ENCODE results near the gene SPINT4.
"Not testable (repeated sequence)": the region's sequence is repeated elsewhere in the genome, so short reads cannot be mapped to it uniquely, and the experiment has no call there.

SPINT4 gene
- total RNA-seq = 0 reads per million in 2 experiments

- DNase-seq (ENCODE audit: low read depth) = no peak
Observed at GRCh38 chr20:45722047-45722446, at the start of gene SPINT4. SPINT4 (plus strand) TSS chr20:45722347; CDS start chr20:45722368, 21 bp downstream.

GRCh38 chr20:45672765-45673164 is 49.4 kb upstream of the SPINT4 start:
- no peak for DNase-seq (ENCODE audit: low read depth)

GRCh38 chr20:45679650-45680049 is 42.5 kb upstream of the SPINT4 start:
- no peak for DNase-seq (ENCODE audit: low read depth)

DNA sequence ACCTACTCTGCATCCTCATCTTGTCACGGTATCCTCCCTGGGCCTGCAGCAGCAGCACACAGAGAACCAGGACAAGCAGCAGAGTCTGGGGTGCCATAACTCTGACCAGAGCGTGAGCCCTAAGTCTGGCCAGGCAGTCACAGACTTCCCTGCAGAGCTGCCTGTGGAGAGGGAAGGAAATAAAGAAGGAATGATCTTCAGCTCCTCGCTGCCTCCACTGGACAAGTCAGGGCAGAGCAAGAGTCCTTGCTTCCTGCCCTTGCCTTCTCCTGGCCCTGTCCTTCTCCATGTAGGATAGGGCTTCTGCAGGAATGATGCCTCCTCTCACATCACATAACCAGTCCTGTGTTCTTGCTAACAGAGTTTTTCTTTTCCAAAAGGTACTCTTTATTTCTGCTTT is 36.3 kb upstream of the SPINT4 start:
- no peak for DNase-seq (ENCODE audit: low read depth)

- DNase-seq (ENCODE audit: low read depth) = not testable (repeated sequence)
Observed at GRCh38 chr20:45693346-45693745, 28.8 kb upstream of the SPINT4 start.

GRCh38 chr20:45695496-45695895 is 26.7 kb upstream of the SPINT4 start:
- DNase-seq (ENCODE audit: low read depth) = no peak

GRCh38 chr20:45701104-45701503 is 21.0 kb upstream of the SPINT4 start:
- DNase-seq (ENCODE audit: low read depth) = no peak

DNA sequence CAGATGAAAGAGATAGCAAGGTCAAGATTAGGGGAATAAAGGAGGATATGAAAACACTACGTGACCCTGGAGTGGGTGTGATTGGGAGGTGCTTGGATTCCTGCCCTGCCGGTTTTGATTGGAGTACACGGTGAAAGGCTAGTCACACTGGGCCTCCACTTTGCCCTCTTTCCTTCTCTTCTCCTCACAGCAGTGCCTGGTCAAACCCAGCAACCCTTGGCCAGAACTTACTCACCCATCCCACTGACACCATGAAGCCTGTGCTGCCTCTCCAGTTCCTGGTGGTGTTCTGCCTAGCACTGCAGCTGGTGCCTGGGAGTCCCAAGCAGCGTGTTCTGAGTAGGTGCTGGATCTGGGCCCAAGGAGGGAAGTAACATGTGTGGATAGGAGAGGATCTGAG is 20.3 kb upstream of the SPINT4 start, which contains the start of gene WFDC13:
Gene WFDC13, plus strand, starts transcription at position 166 of the 400 bp plus-strand sequence. Its CDS starts 86 bp downstream, at position 252.
- no peak for DNase-seq (ENCODE audit: low read depth)

DNA sequence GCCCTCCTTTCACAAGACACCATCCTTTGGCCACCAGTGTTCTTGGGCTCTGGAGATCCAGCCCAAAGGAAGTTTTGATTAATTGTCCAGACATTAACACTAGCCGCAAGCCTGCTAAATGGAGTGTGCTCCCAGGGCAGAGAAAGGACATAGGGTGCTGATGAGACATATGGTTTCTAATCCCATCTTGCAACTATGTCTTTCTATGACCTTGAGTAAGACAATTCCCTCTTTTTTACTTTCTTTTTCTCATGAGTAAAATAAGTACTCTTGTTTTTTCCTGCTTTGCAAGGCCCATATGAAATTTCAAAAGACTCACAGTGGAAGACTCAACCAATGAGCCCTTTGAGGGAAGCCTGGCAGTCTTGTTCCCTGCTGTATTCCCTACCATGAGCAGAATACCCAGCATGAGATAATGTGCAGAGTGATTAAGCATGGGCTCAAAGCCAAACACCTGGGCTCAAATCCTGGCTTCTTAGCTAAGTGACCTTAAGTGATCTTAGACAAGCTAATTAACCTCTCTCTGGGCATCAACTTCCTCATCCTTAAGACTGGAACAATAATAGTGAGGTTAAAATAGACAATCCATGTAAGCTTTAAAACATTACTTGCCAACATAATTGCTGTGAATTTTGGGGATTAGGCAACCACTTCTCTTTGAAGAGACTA is 17.0 kb upstream of the SPINT4 start, which contains the start of gene WFDC10B:
Gene WFDC10B, minus strand, starts transcription at position 51 of the 669 bp plus-strand sequence. CDS start 19,027 bp downstream, outside the sequence.
- DNase-seq (ENCODE audit: low read depth) = no peak

DNA sequence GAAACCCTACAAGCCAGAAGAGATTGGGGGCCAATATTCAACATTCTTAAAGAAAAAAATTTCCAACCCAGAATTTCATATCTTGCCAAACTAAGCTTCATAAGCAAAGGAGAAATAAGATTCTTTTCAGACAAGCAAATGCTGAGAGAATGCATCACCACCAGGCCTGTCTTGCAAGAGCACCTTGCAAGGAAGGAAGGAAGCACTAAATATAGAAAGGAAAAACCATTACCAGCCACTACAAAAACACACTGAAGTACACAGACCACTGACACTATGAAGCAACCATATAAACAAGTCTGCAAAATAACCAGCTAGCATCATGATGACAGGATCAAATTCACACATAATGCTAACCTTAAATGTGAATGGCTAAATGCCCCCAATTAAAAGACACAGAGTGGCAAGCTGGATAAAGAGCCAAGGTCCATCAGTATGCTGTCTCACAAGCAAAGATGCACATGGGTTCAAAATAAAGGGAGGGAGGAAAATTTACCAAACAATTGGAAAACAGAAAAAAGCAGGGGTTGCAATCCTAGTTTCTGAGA is 5.9 kb upstream of the SPINT4 start:
- not testable (repeated sequence) for DNase-seq (ENCODE audit: low read depth)

- no peak for DNase-seq (ENCODE audit: low read depth)
Observed at GRCh38 chr20:45725134-45725533, 3.0 kb downstream of the SPINT4 start.

GRCh38 chr20:45727044-45727443 is 4.9 kb downstream of the SPINT4 start:
- DNase-seq (ENCODE audit: low read depth) = no peak

GRCh38 chr20:45732199-45732598 is 10.1 kb downstream of the SPINT4 start:
- DNase-seq (ENCODE audit: low read depth) = no peak

- no peak for DNase-seq (ENCODE audit: low read depth)
Observed at GRCh38 chr20:45735552-45735951, 13.4 kb downstream of the SPINT4 start.

GRCh38 chr20:45735988-45736387 is 13.8 kb downstream of the SPINT4 start:
- DNase-seq (ENCODE audit: low read depth) = no peak

DNA sequence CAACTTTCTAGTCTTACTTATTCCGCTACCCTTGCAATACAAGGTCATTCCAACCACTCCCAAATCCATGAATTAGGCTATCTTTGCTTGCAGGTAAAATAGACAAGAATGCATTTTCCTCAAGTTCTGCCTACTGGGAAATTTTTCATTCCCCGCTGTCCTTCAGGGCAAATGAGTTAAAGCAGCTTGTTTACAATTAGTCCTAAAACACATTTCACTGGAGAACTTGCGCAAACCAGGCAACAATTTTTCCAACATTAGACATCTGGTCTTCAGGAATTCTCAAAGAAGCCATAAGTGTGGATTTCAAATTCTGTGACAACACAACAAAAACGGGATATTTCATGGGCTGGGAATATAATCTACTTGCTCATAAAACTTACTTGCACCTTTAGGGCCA is 20.4 kb downstream of the SPINT4 start:
- no peak for DNase-seq (ENCODE audit: low read depth)

GRCh38 chr20:45745015-45745414 is 22.9 kb downstream of the SPINT4 start:
- no peak for DNase-seq (ENCODE audit: low read depth)

DNA sequence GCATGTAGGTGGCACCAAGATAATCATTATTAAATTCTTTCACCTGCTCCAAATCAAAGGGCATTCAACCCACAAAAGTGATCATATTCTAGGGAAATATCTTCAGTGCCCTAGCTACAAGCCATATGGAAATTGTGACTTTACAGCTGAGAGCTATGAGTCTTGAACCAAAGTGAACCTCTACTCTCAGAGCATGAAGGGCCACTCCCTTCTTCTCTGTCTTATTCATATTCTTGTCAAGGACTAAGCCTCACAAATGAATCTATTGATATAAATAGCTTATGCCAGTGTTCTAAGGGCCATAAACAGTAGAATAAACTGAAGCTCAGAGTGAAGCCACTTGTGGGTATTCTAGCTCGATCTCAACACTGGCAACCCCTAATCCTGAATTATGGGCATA is 29.6 kb downstream of the SPINT4 start:
- no peak for DNase-seq (ENCODE audit: low read depth)

GRCh38 chr20:45752746-45753145 is 30.6 kb downstream of the SPINT4 start:
- no peak for DNase-seq (ENCODE audit: low read depth)

DNA sequence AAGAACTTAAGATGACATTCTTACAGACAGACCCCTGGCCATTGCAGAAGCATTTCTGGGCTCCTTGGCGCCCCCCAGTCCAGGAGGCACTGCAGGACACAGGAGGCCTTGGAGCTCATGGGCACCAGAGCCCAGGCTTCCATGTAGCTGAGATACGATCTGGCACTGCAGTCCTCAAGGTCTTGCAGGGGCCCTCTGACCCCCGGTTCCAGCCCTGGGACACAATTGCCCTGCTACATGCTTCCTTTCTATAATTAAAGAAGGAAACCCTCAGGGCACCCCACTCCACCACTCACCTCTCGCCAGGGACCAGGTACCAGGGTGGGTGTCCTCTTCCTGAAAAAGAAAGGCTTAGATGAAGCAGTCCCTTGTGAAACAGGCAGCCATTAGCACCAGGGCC is 35.9 kb downstream of the SPINT4 start:
- no peak for DNase-seq (ENCODE audit: low read depth)

GRCh38 chr20:45759921-45760320 is 37.8 kb downstream of the SPINT4 start:
- not testable (repeated sequence) for DNase-seq (ENCODE audit: low read depth)

GRCh38 chr20:45761966-45762365 is 39.8 kb downstream of the SPINT4 start:
- not testable (repeated sequence) for DNase-seq (ENCODE audit: low read depth)

GRCh38 chr20:45764618-45765282 is 42.6 kb downstream of the SPINT4 start:
- DNase-seq (ENCODE audit: low read depth) = not testable (repeated sequence)

Data from T follicular helper cell (primary cell).